ENCODE measurements around the gene KLHL17. TPM values are rescaled to one million over a fixed set of nuclear protein-coding genes. Genes with fewer than 3 reads are reported as not detected.

Gene KLHL17
- total RNA-seq, 1 experiment from 2014 or later, result 41.4 TPM

DNA sequence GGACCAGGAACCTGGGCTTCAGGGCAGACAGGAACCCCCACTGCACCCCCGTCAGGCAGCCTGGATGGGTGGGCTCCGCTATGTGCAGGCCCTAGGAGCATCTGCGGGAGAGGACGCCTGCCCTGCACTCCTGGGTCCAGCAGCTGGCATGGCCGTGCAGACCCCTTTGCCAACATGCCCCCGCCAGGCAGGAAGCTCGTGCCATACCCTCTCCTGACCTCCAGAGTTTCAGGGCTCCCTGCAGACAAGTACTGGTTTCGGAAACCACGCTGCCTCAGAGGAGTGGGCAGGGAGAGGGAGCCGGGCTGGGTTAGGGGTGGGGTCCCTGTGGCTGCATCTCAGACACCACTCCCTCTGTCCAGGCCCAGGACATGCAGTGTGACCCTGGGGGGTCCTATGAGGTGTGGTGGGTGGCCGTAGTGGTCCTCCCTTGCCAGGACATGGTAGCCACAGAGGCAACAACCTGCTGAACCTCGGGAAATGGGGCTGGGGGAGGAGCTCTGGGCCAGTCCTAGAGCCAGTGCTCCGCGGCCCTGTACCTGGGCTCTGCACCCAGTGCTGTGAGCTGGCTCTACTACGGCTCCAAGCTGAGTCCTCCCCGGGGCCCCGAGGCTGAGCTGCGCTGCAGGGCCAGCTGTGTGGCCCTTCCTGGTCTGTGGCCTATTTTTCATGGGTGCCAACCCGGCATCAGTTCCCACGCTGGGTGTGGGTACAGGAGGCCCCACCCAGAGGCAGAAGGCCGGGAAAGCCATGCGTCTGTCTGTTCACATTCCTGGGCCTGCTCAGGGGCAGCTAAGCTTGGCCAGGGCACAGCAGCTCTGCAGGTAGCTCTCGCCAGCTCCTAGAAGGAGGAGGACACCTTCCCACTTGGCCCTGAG, 7.3 kb downstream of the KLHL17 start:
- no peak overlapping the region for H3K27ac Mint-ChIP-seq
- TF ChIP-seq, protein P1, sequence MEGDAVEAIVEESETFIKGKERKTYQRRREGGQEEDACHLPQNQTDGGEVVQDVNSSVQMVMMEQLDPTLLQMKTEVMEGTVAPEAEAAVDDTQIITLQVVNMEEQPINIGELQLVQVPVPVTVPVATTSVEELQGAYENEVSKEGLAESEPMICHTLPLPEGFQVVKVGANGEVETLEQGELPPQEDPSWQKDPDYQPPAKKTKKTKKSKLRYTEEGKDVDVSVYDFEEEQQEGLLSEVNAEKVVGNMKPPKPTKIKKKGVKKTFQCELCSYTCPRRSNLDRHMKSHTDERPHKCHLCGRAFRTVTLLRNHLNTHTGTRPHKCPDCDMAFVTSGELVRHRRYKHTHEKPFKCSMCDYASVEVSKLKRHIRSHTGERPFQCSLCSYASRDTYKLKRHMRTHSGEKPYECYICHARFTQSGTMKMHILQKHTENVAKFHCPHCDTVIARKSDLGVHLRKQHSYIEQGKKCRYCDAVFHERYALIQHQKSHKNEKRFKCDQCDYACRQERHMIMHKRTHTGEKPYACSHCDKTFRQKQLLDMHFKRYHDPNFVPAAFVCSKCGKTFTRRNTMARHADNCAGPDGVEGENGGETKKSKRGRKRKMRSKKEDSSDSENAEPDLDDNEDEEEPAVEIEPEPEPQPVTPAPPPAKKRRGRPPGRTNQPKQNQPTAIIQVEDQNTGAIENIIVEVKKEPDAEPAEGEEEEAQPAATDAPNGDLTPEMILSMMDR (conservative IDR thresholded peaks at IDR 0.05), result no peak
- Histone ChIP-seq H3K56ac (ENCODE audit: insufficient read length, low read depth, low read length) (no peak overlapping the region), H3K9me3 (ENCODE audit: control insufficient read depth, low read depth, low read length) (no peaks in the 10 kb centered on the region), H3K18ac (ENCODE audit: insufficient read length, low read depth, low read length) (no peak overlapping the region), H3K4me1 (ENCODE audit: insufficient read depth, low read length) (no peaks in the 10 kb centered on the region), H3K14ac (ENCODE audit: insufficient read depth, low read length) (no peak overlapping the region), H3K23ac (ENCODE audit: insufficient read length, low read depth, low read length) (no peak overlapping the region), H3K79me2 (ENCODE audit: insufficient read depth, low read length) (no peaks in the 10 kb centered on the region), H3K79me1 (ENCODE audit: insufficient read depth, low read depth, low read length, poor library complexity, severe bottlenecking) (no peaks in the 10 kb centered on the region), H4K91ac (ENCODE audit: insufficient read length, low read depth, low read length) (no peak overlapping the region), H2BK5ac (ENCODE audit: insufficient read length, low read length) (no peak overlapping the region), H2BK20ac (ENCODE audit: low read depth, low read length, poor library complexity, severe bottlenecking) (no peak overlapping the region), H4K20me1 (ENCODE audit: control insufficient read depth, insufficient read depth, insufficient read length) (no peaks in the 10 kb centered on the region), H2AK5ac (ENCODE audit: insufficient read length, low read length) (no peak overlapping the region), H3T11ph (ENCODE audit: low read length) (no peak overlapping the region), H3K23me2 (ENCODE audit: insufficient read length, low read depth, low read length, poor library complexity, severe bottlenecking) (peaks cover 9% of the 10 kb centered on the region), H3K27ac (ENCODE audit: insufficient read length, low read depth, low read length) (no peak overlapping the region), H2BK15ac (ENCODE audit: low read depth, low read length) (no peak overlapping the region), H3K9ac (ENCODE audit: extremely low read depth, insufficient read length, low read length) (no peak overlapping the region), H2AFZ (ENCODE audit: low read length) (no peak overlapping the region), H2BK120ac (ENCODE audit: low read depth, low read length, poor library complexity, severe bottlenecking) (no peak overlapping the region), H3K27me3 (ENCODE audit: insufficient read depth, low read length) (peaks cover 11% of the 10 kb centered on the region; the same call in 1 of the 2 replicates), H3K4me2 (ENCODE audit: insufficient read depth, insufficient read length, low read length) (peak overlapping the region; percentile 68), H2BK12ac (ENCODE audit: insufficient read length, low read depth, low read length) (no peak overlapping the region), H4K8ac (replicated peaks; ENCODE audit: insufficient read length, low read depth, low read length) (no peak overlapping the region), H3K4ac (ENCODE audit: low read depth, low read length) (no peak overlapping the region), H4K5ac (ENCODE audit: insufficient read length, low read depth, low read length) (no peak overlapping the region)
- H3K4me1 Mint-ChIP-seq, result peaks cover 0 to 3% of the 10 kb centered on the region in 2 experiments; a peak in 2 of 4 replicates
- no peak overlapping the region for H3K4me3 Mint-ChIP-seq
- no CpG with 5 or more reads among the region's 23 CpGs for WGBS (ENCODE audit: extremely low coverage, insufficient read length, low lambda C conversion rate)
- peaks cover 45% of the 10 kb centered on the region for H3K27me3 Mint-ChIP-seq (ENCODE audit: low read depth)
- H3K9me3 Mint-ChIP-seq, result peaks cover 3 to 4% of the 10 kb centered on the region in 2 experiments; a peak in 3 of 5 replicates
- H3K36me3 Mint-ChIP-seq (ENCODE audit: insufficient read depth in 1 of 3, low read depth in 3 of 3), result peaks cover 0 to 17% (median 17%) of the 10 kb centered on the region in 3 experiments; a peak in 6 of 7 replicates
- DNase-seq, result no peak

All from H9 (cell line).